ENCODE measurements around the gene NTN5. TPM values are rescaled to one million over a fixed set of nuclear protein-coding genes. Genes with fewer than 3 reads are reported as not detected.

The NTN5 gene
- total RNA-seq, 1 donor from 2014 or later, result 0.11 TPM

GRCh38 chr19:48713041-48713863 is 40.4 kb upstream of the NTN5 start:
- Mint-ChIP-seq H3K4me1 (ENCODE audit: low read depth, unreplicated experiment) (peaks cover 3% of the 10 kb centered on the region), H3K9me3 (ENCODE audit: unreplicated experiment) (no peaks in the 10 kb centered on the region), H3K27me3 (ENCODE audit: low read depth, unreplicated experiment) (no peaks in the 10 kb centered on the region), H3K27ac (ENCODE audit: unreplicated experiment) (no peak overlapping the region), H3K4me3 (ENCODE audit: unreplicated experiment) (peak overlapping the region; percentile 90), H3K36me3 (ENCODE audit: low read depth, unreplicated experiment) (peaks cover 10% of the 10 kb centered on the region)
- H3K4me2 ChIP-seq (ENCODE audit: low read length), result peak overlapping the region; percentile 87
- H3K9ac ChIP-seq (ENCODE audit: low read length), result peak overlapping the region; percentile 70
- H3K27me3 ChIP-seq (ENCODE audit: insufficient read depth, low read length), result no peaks in the 10 kb centered on the region
- H3K79me2 ChIP-seq (ENCODE audit: insufficient read depth, low read length), result no peaks in the 10 kb centered on the region
- peak overlapping the region; percentile 71 for H2AFZ ChIP-seq (ENCODE audit: low read depth, low read length)
- FAIRE-seq (no peak), DNase-seq (ENCODE audit: low read depth) (no peak)
- H3K4me1 ChIP-seq (ENCODE audit: insufficient read depth, low read length), result peaks cover 24% of the 10 kb centered on the region
- H3K9me3 ChIP-seq (ENCODE audit: insufficient read depth, low read depth, low read length), result no peaks in the 10 kb centered on the region
- TF ChIP-seq, protein P1, sequence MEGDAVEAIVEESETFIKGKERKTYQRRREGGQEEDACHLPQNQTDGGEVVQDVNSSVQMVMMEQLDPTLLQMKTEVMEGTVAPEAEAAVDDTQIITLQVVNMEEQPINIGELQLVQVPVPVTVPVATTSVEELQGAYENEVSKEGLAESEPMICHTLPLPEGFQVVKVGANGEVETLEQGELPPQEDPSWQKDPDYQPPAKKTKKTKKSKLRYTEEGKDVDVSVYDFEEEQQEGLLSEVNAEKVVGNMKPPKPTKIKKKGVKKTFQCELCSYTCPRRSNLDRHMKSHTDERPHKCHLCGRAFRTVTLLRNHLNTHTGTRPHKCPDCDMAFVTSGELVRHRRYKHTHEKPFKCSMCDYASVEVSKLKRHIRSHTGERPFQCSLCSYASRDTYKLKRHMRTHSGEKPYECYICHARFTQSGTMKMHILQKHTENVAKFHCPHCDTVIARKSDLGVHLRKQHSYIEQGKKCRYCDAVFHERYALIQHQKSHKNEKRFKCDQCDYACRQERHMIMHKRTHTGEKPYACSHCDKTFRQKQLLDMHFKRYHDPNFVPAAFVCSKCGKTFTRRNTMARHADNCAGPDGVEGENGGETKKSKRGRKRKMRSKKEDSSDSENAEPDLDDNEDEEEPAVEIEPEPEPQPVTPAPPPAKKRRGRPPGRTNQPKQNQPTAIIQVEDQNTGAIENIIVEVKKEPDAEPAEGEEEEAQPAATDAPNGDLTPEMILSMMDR (IDR thresholded peaks at IDR 0.05; ENCODE audit: insufficient read depth, low read depth, low read length), result no peak
- TF ChIP-seq EZH2 (IDR thresholded peaks at IDR 0.05; ENCODE audit: insufficient read depth, low read length), result no peak
- H4K20me1 ChIP-seq (ENCODE audit: insufficient read depth, low read length), result no peaks in the 10 kb centered on the region
- H3K36me3 ChIP-seq (ENCODE audit: insufficient read depth, low read length), result no peaks in the 10 kb centered on the region
- H3K4me3 ChIP-seq (ENCODE audit: insufficient read depth, low read depth, low read length), result peak overlapping the region; percentile 71
- no peak overlapping the region for H3K27ac ChIP-seq (ENCODE audit: low read depth, low read length)

- Mint-ChIP-seq H3K27ac (ENCODE audit: unreplicated experiment) (no peak overlapping the region), H3K4me3 (ENCODE audit: unreplicated experiment) (no peak overlapping the region), H3K27me3 (ENCODE audit: low read depth, unreplicated experiment) (no peaks in the 10 kb centered on the region), H3K9me3 (ENCODE audit: unreplicated experiment) (no peaks in the 10 kb centered on the region), H3K4me1 (ENCODE audit: low read depth, unreplicated experiment) (peaks cover 3% of the 10 kb centered on the region), H3K36me3 (ENCODE audit: low read depth, unreplicated experiment) (peaks cover 10% of the 10 kb centered on the region)
- H3K4me1 ChIP-seq (ENCODE audit: insufficient read depth, low read length), result peaks cover 16% of the 10 kb centered on the region
- no peaks in the 10 kb centered on the region for H3K27me3 ChIP-seq (ENCODE audit: insufficient read depth, low read length)
- H3K4me2 ChIP-seq (ENCODE audit: low read length), result no peak overlapping the region
- H3K27ac ChIP-seq (ENCODE audit: low read depth, low read length), result no peak overlapping the region
- H3K4me3 ChIP-seq (ENCODE audit: insufficient read depth, low read depth, low read length), result no peak overlapping the region
- no peak for DNase-seq (ENCODE audit: low read depth)
- H4K20me1 ChIP-seq (ENCODE audit: insufficient read depth, low read length), result no peaks in the 10 kb centered on the region
- FAIRE-seq, result no peak
- no peaks in the 10 kb centered on the region for H3K36me3 ChIP-seq (ENCODE audit: insufficient read depth, low read length)
- H3K79me2 ChIP-seq (ENCODE audit: insufficient read depth, low read length), result no peaks in the 10 kb centered on the region
- H3K9me3 ChIP-seq (ENCODE audit: insufficient read depth, low read depth, low read length), result no peaks in the 10 kb centered on the region
- no peak overlapping the region for H2AFZ ChIP-seq (ENCODE audit: low read depth, low read length)
- H3K9ac ChIP-seq (ENCODE audit: low read length), result no peak overlapping the region
- no peak for TF ChIP-seq EZH2 (IDR thresholded peaks at IDR 0.05; ENCODE audit: insufficient read depth, low read length)
- TF ChIP-seq, protein P1 (IDR thresholded peaks at IDR 0.05; ENCODE audit: insufficient read depth, low read depth, low read length), result no peak
Observed at GRCh38 chr19:48711106-48711662, 38.4 kb upstream of the NTN5 start.

DNA sequence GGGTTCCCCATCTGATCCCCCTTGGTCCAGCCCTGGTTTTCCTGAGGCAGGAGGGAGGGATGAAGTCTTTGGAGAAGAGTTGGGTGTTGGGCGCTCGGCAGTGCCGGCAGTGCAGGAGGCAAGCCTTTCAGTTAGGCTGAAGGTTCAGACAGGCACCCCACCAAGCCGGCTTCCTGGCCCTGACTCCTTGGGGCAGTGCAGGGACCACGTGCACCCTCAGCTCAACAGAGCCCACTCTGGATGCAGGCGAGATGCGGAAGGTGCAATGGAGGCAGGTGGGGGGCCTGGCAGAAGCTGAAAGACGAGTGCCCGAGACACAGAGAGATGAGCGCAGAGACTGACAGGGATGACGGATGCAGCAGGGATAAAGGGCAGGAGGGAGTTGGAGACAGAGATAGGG is 35.7 kb upstream of the NTN5 start:
- TF ChIP-seq, protein P1 (IDR thresholded peaks at IDR 0.05; ENCODE audit: insufficient read depth, low read depth, low read length), result no peak
- TF ChIP-seq EZH2 (IDR thresholded peaks at IDR 0.05; ENCODE audit: insufficient read depth, low read length), result no peak
- no peak overlapping the region for H3K27ac ChIP-seq (ENCODE audit: low read depth, low read length)
- no peaks in the 10 kb centered on the region for H3K9me3 Mint-ChIP-seq (ENCODE audit: unreplicated experiment)
- H3K36me3 Mint-ChIP-seq (ENCODE audit: low read depth, unreplicated experiment), result peaks cover 16% of the 10 kb centered on the region
- no peak overlapping the region for H3K9ac ChIP-seq (ENCODE audit: low read length)
- H4K20me1 ChIP-seq (ENCODE audit: insufficient read depth, low read length), result no peaks in the 10 kb centered on the region
- no peaks in the 10 kb centered on the region for H3K27me3 Mint-ChIP-seq (ENCODE audit: low read depth, unreplicated experiment)
- FAIRE-seq, result no peak
- H3K4me3 ChIP-seq (ENCODE audit: insufficient read depth, low read depth, low read length), result no peak overlapping the region
- H2AFZ ChIP-seq (ENCODE audit: low read depth, low read length), result no peak overlapping the region
- peaks cover 7% of the 10 kb centered on the region for H3K4me1 ChIP-seq (ENCODE audit: insufficient read depth, low read length)
- H3K4me2 ChIP-seq (ENCODE audit: low read length), result no peak overlapping the region
- no peaks in the 10 kb centered on the region for H3K36me3 ChIP-seq (ENCODE audit: insufficient read depth, low read length)
- H3K27ac Mint-ChIP-seq (ENCODE audit: unreplicated experiment), result no peak overlapping the region
- no peaks in the 10 kb centered on the region for H3K79me2 ChIP-seq (ENCODE audit: insufficient read depth, low read length)
- H3K9me3 ChIP-seq (ENCODE audit: insufficient read depth, low read depth, low read length), result no peaks in the 10 kb centered on the region
- H3K4me3 Mint-ChIP-seq (ENCODE audit: unreplicated experiment), result no peak overlapping the region
- no peaks in the 10 kb centered on the region for H3K27me3 ChIP-seq (ENCODE audit: insufficient read depth, low read length)
- no peak for DNase-seq (ENCODE audit: low read depth)
- H3K4me1 Mint-ChIP-seq (ENCODE audit: low read depth, unreplicated experiment), result no peaks in the 10 kb centered on the region
